Heart right ventricle (tissue), 16 donors: ENCODE data around the gene TWIST2. TPM values are rescaled to one million over a fixed set of nuclear protein-coding genes. Genes with fewer than 3 reads are reported as not detected.

Experiments used
- ATAC-seq, 8 donors: fragments of 200-7000 bp; cut with Tn5 transposase; one replicate each; pipeline ENCODE4 v1.9.1; 2020; ENCODE audit warnings: mild to moderate bottlenecking in 8 of 8, moderate library complexity in 8 of 8, moderate number of reproducible peaks in 1 of 8
- DNase-seq, 2 donors: peaks; one replicate each; pipeline ENCODE4 v3.0.0-alpha.2; 2020
- H3K27ac ChIP-seq, 10 donors: fragments of 200-600 bp; sonication (generic) in 2 of 10; one replicate each; pipeline versions ENCODE4 v1.5.0 to v1.8.0; 2020 to 2022; ENCODE audit warnings: mild to moderate bottlenecking in 3 of 10
- H3K27me3 ChIP-seq, 7 donors: fragments of 200-600 bp; one replicate each; pipeline ENCODE4 v1.8.0; 2021 to 2022; ENCODE audit warnings: mild to moderate bottlenecking in 2 of 7
- H3K36me3 ChIP-seq, 9 donors: fragments of 200-600 bp; sonication (generic) in 1 of 9; one replicate each; pipeline versions ENCODE4 v1.5.0 to v1.8.0; 2020 to 2022; ENCODE audit warnings: mild to moderate bottlenecking in 2 of 9
- H3K4me1 ChIP-seq, 9 donors: fragments of 200-600 bp; sonication (generic) in 1 of 9; one replicate each; pipeline versions ENCODE4 v1.5.0 to v1.8.0; 2020 to 2022; ENCODE audit warnings: mild to moderate bottlenecking in 4 of 9
- H3K4me3 ChIP-seq, 10 donors: fragments of 200-600 bp; sonication (generic) in 2 of 10; one replicate each; pipeline versions ENCODE4 v1.5.0 to v1.8.0; 2020 to 2022; ENCODE audit warnings: mild to moderate bottlenecking in 7 of 10, moderate library complexity in 2 of 10
- H3K9me3 ChIP-seq, 11 donors: fragments of 200-600 bp in 10 of 11; sonication (generic) in 2 of 11; one replicate each; pipeline versions ENCODE4 v1.5.0 to v1.8.0; 2013 to 2022; ENCODE audit warnings: mild to moderate bottlenecking in 2 of 11, control low read depth in 1 of 11, moderate library complexity in 1 of 11
- WGBS, 2 donors: extraction: QIAGEN DNeasy Blood & Tissue Kit; methylation state at CpG; one replicate each; pipeline ENCODE4 v1.1.7; 2013; ENCODE audit warnings: inconsistent platforms in 1 of 2; 5-methylcytosine and 5-hydroxymethylcytosine counted together
- intact Hi-C, 10 donors: fragments of 100-400 bp; cut with DNase I; formaldehyde crosslinking; loops; one replicate each; pipeline versions ENCODE4 v1.11.1 to v1.14.2; 2022
- polyA plus RNA-seq, 2 donors: library from polyadenylated mRNA; stranded (reverse); fragments of 200-250 nt; gene quantifications; one replicate each; pipeline ENCODE4 v1.2.3, GENCODE V29; 2013
- total RNA-seq, 10 donors: library from RNA; stranded (reverse); fragmentation: NEBNext Ultra II Directional in 3 of 10; extraction: Animal tissue kit (Norgen Biotek cat#: 25700) in 3 of 10; gene quantifications; one replicate each; pipeline versions ENCODE4 v1.2.1 to v1.2.4, GENCODE V29; 2021 to 2023
- TF ChIP-seq, protein P1 (sequence below), 9 donors: fragments of 200-600 bp; sonication (generic) in 2 of 9; IDR thresholded peaks; one replicate each; pipeline versions ENCODE4 v1.5.0 to v1.8.0; 2021 to 2022; ENCODE audit warnings: antibody characterized with exemption in 9 of 9, mild to moderate bottlenecking in 5 of 9, moderate library complexity in 1 of 9
- donor health status: Arrhythmogenic right ventricular cardiomyopathy.
- donor health status: ischemic (EF 13 %, LVEDD 7.1; RV severe dilation, severe dysfunction).
- donor health status: healthy with polysubstance abuse.
- donor health status: DM: no; HTN: yes; CAD: no.
- donor health status: DM: no; HTN: no; CAD: no.
- donor health status: ischemic (EF 25% LVEDD 6.9; RV normal size, moderate dysfunction).
- donor health status: ischemic (EF 25% LVEDD 5.7; RV mildly dilated, moderate dysfunction).
- donor health status: healthy.
- donor health status: DM: yes; HTN: yes; CAD: no.
- donor health status: Ischemic cardiomyopathy.
- donor health status: ischemic (EF 35%, LVEDD 5.7; RV mildly dilated, moderate dysfunction).
- donor health status: nonischemic (EF 11% LVEDD 7.7; RV severe dilation, severe dysfunction).
- donor health status: DM: yes; HTN: yes; CAD: no.
- donor health status: PGD.
- donor health status: ischemic (EF 29% LVEDD 5.4; RV normal size, mild dysfunction).
- donor health status: nonischemic (EF 23%, LVEDD 6.1; RV moderate dilation, normal function).

The TWIST2 gene
- total and polyA plus RNA-seq, 12 donors = 0.19 to 3.5 (median 1.1) TPM

GRCh38 chr2:238922435-238922834 lies 74.5 kb downstream of the TWIST2 start:
- 54 to 61% methylated on average over 9 of the region's 9 CpGs for WGBS, 2 donors
- TF ChIP-seq, protein P1, sequence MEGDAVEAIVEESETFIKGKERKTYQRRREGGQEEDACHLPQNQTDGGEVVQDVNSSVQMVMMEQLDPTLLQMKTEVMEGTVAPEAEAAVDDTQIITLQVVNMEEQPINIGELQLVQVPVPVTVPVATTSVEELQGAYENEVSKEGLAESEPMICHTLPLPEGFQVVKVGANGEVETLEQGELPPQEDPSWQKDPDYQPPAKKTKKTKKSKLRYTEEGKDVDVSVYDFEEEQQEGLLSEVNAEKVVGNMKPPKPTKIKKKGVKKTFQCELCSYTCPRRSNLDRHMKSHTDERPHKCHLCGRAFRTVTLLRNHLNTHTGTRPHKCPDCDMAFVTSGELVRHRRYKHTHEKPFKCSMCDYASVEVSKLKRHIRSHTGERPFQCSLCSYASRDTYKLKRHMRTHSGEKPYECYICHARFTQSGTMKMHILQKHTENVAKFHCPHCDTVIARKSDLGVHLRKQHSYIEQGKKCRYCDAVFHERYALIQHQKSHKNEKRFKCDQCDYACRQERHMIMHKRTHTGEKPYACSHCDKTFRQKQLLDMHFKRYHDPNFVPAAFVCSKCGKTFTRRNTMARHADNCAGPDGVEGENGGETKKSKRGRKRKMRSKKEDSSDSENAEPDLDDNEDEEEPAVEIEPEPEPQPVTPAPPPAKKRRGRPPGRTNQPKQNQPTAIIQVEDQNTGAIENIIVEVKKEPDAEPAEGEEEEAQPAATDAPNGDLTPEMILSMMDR (IDR thresholded peaks at IDR 0.05) = no peak
- intact Hi-C loops = no loop called here
- H3K4me1 ChIP-seq = no peaks in the 10 kb centered on the region
- no peak overlapping the region for H3K4me3 ChIP-seq
- no peaks in the 10 kb centered on the region for H3K9me3 ChIP-seq
- no peaks in the 10 kb centered on the region for H3K36me3 ChIP-seq
- ATAC-seq (no peak), DNase-seq (no peak)
- H3K27ac ChIP-seq = no peak overlapping the region
- peaks cover 0 to 48% (median 20%) of the 10 kb centered on the region in 7 donors for H3K27me3 ChIP-seq

- Histone ChIP-seq H3K36me3 (no peaks in the 10 kb centered on the region), H3K27me3 (peaks cover 0 to 46% (median 22%) of the 10 kb centered on the region in 7 donors), H3K4me1 (peaks cover 0 to 8% (median 4%) of the 10 kb centered on the region in 9 donors), H3K9me3 (no peaks in the 10 kb centered on the region), H3K27ac (no peak overlapping the region), H3K4me3 (no peak overlapping the region)
- intact Hi-C loops = no loop called here
- no peak for DNase-seq
- 81 to 87% methylated on average over 14 of the region's 14 CpGs for WGBS, 2 donors
- TF ChIP-seq, protein P1 (IDR thresholded peaks at IDR 0.05) = no peak
- no peak for ATAC-seq
Observed at GRCh38 chr2:238924032-238924431, 76.1 kb downstream of the TWIST2 start.

- Histone ChIP-seq H3K9me3 (no peaks in the 10 kb centered on the region), H3K4me3 (no peak overlapping the region), H3K27me3 (peaks cover 0 to 43% (median 22%) of the 10 kb centered on the region in 7 donors), H3K36me3 (no peaks in the 10 kb centered on the region), H3K27ac (no peak overlapping the region), H3K4me1 (peaks cover 0 to 14% (median 7%) of the 10 kb centered on the region in 9 donors)
- no peak for DNase-seq
- intact Hi-C loops = no loop called here
- 65 to 70% methylated on average over 13 of the region's 13 CpGs for WGBS, 2 donors
- no peak for ATAC-seq
- TF ChIP-seq, protein P1 (IDR thresholded peaks at IDR 0.05) = no peak
Observed at GRCh38 chr2:238924796-238925195, 76.9 kb downstream of the TWIST2 start.

DNA sequence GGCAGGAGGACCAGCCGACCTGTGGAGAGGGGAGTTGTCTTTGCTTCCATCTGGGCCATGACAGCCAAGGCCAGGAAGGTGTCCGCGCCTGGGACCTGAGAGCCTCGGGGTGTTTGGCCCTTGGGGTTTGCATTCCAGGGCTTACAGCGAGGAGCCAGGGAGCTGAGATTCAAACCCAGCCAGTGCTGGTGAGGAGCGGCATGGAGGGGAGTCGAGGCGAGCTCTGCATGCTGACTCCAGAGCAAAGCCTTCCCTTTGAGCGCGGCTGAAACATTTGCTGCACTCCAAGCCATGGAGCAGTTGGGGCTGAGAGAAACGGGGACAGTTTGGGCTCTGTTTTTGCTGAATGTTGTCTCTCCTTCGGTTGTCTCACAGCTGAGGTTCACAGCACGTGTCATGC lies 77.4 kb downstream of the TWIST2 start:
- 81 to 84% methylated on average over 13 of the region's 13 CpGs for WGBS, 2 donors
- no peak for DNase-seq
- H3K36me3 ChIP-seq = no peaks in the 10 kb centered on the region
- H3K27me3 ChIP-seq = peaks cover 0 to 48% (median 22%) of the 10 kb centered on the region in 7 donors
- no peak overlapping the region for H3K27ac ChIP-seq
- no peaks in the 10 kb centered on the region for H3K9me3 ChIP-seq
- H3K4me3 ChIP-seq = no peak overlapping the region
- TF ChIP-seq, protein P1 (IDR thresholded peaks at IDR 0.05) = no peak
- peaks cover 0 to 19% (median 7%) of the 10 kb centered on the region in 9 donors for H3K4me1 ChIP-seq
- intact Hi-C loops = no loop called here
- no peak for ATAC-seq
